Measurements from ENCODE around the gene ZNF736. TPM values are rescaled to one million over a fixed set of nuclear protein-coding genes. Genes with fewer than 3 reads are reported as not detected.

The ZNF736 gene
- total RNA-seq, 1 experiment from 2014 or later = 0.15 TPM

DNA sequence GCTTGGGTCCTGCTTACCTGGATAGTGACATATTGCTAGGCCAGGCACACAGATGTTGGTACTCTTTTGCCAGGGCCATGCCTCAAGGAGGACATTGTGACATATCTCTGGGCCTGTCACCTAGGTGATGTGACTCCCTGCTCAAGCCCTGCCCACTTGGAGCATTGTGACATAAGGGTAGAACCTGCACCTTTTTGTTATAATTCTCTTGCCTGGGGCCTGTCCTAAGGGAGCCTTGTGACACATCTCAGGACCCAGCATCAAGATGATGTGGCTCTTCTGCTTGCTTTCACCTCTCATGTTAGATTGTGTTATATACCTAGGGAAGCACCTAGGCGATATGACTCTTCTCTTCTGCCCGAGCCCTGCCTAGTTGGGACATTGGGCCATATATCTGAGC is 57.4 kb downstream of the ZNF736 start (continued):
- TF ChIP-seq, protein P1, sequence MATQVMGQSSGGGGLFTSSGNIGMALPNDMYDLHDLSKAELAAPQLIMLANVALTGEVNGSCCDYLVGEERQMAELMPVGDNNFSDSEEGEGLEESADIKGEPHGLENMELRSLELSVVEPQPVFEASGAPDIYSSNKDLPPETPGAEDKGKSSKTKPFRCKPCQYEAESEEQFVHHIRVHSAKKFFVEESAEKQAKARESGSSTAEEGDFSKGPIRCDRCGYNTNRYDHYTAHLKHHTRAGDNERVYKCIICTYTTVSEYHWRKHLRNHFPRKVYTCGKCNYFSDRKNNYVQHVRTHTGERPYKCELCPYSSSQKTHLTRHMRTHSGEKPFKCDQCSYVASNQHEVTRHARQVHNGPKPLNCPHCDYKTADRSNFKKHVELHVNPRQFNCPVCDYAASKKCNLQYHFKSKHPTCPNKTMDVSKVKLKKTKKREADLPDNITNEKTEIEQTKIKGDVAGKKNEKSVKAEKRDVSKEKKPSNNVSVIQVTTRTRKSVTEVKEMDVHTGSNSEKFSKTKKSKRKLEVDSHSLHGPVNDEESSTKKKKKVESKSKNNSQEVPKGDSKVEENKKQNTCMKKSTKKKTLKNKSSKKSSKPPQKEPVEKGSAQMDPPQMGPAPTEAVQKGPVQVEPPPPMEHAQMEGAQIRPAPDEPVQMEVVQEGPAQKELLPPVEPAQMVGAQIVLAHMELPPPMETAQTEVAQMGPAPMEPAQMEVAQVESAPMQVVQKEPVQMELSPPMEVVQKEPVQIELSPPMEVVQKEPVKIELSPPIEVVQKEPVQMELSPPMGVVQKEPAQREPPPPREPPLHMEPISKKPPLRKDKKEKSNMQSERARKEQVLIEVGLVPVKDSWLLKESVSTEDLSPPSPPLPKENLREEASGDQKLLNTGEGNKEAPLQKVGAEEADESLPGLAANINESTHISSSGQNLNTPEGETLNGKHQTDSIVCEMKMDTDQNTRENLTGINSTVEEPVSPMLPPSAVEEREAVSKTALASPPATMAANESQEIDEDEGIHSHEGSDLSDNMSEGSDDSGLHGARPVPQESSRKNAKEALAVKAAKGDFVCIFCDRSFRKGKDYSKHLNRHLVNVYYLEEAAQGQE (IDR thresholded peaks at IDR 0.05; ENCODE audit: low read depth) = no peak
- no peak for TF ChIP-seq POLR2AphosphoS5 (IDR thresholded peaks at IDR 0.05; ENCODE audit: low read depth, low read length)
- no peak for TF ChIP-seq ZFX (IDR thresholded peaks at IDR 0.05)
- TF ChIP-seq TCF7L2 (IDR thresholded peaks at IDR 0.05; ENCODE audit: borderline replicate concordance, extremely low read depth, insufficient read depth, insufficient read length) = no peak

DNA sequence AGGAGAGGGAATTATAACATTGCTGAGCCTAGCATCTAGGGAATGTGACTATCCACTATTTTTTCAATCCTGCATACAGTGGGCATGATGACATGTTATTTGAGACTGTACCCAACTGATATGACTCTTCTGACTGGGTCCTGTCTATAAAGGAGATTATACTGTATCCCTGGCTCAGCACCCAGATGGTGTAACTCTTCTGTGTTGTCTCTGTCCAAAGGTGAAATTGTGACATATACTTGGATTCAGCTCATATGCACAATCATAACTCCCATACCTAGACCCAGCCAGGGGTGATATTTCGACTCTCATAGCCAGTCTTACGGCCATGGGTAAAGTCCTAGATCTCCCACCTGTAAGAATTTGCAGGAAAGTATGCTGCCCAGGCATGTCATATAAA is 59.3 kb downstream of the ZNF736 start:
- no peak overlapping the region for H3K4me2 ChIP-seq (ENCODE audit: low read length)
- ChIA-PET POLR2A (no interaction called here), CTCF (no interaction called here), RAD21 (ENCODE audit: low non-redundant PET in 1 of 2, low total read pairs in 2 of 2, uncharacterized antibody in 2 of 2, unreplicated experiment in 2 of 2) (no interaction called here)
- H4K20me1 ChIP-seq (ENCODE audit: insufficient read depth) = no peaks in the 10 kb centered on the region
- H3K9me2 ChIP-seq (ENCODE audit: insufficient read depth) = no peaks in the 10 kb centered on the region
- peaks cover 3 to 34% of the 10 kb centered on the region in 2 experiments; a peak in 2 of 4 replicates for H3K9me3 ChIP-seq (ENCODE audit: control insufficient read depth in 1 of 2, insufficient read depth in 1 of 2, low read depth in 1 of 2, low read length in 2 of 2)
- intact Hi-C loops (cut with micrococcal nuclease) = no loop called here
- H3K36me3 ChIP-seq (ENCODE audit: control insufficient read depth in 1 of 2, insufficient read depth in 2 of 2, low read length in 2 of 2) = no peaks in the 10 kb centered on the region
- no peak overlapping the region for H2AFZ ChIP-seq (ENCODE audit: low read depth, low read length, poor library complexity, severe bottlenecking)
- no peak for ATAC-seq
- no peak for DNase-seq (ENCODE audit: low read depth, low spot score)
- H3K27me3 ChIP-seq (ENCODE audit: insufficient read depth, low read length) = no peaks in the 10 kb centered on the region
- H3K4me1 ChIP-seq (ENCODE audit: control insufficient read depth in 1 of 2, insufficient read depth in 2 of 2, low read length in 2 of 2) = no peaks in the 10 kb centered on the region
- no peak overlapping the region for H3K9ac ChIP-seq (ENCODE audit: low read length)
- no peak overlapping the region for H3K27ac ChIP-seq (ENCODE audit: low read depth, low read length)
- no peaks in the 10 kb centered on the region for H3K79me2 ChIP-seq (ENCODE audit: insufficient read depth, low read length)
- BruUV-seq (replicated peaks) = no TSS peak
- no peak for TF ChIP-seq SIN3A (IDR thresholded peaks at IDR 0.05; ENCODE audit: low read depth)
- no peak overlapping the region for H3K4me3 ChIP-seq (replicated peaks in 1 of 2; ENCODE audit: low read depth in 1 of 2, low read length in 2 of 2)
